Mesendoderm (in vitro differentiated cells): ENCODE data around the gene CSPG4.
A peak's percentile ranks its signal among the peaks of the same experiment; 100 is the strongest.

ENCODE experiments used
- DNase-seq: peaks from one replicate; pipeline ENCODE4 v3.0.0; 2013
- H2AK5ac ChIP-seq: 2 replicates; pipeline ENCODE4 v1.6.1; 2013; ENCODE audit warnings: low read length, inconsistent platforms
- H2BK120ac ChIP-seq: 2 replicates; pipeline ENCODE4 v1.6.1; 2013; ENCODE audit warnings: low read depth, mild to moderate bottlenecking, low read length, moderate library complexity, mixed read lengths
- H2BK15ac ChIP-seq: replicated peaks from 2 replicates; pipeline ENCODE4 v1.6.1; 2013; ENCODE audit warnings: low read depth, mild to moderate bottlenecking, moderate library complexity
- H2BK5ac ChIP-seq: 2 replicates; pipeline ENCODE4 v1.6.1; 2013; ENCODE audit warnings: low read length, inconsistent platforms
- H3K18ac ChIP-seq: 2 replicates; pipeline ENCODE4 v1.6.1; 2013; ENCODE audit warnings: mild to moderate bottlenecking, low read length, mixed read lengths
- H3K23ac ChIP-seq: one replicate; pipeline ENCODE4 v1.6.1; 2013; ENCODE audit warnings: low read length
- H3K27ac ChIP-seq: 2 replicates; pipeline ENCODE4 v1.5.1; 2013; ENCODE audit warnings: low read depth, mild to moderate bottlenecking, inconsistent platforms, low read length, moderate library complexity
- H3K27me3 ChIP-seq: 2 replicates; pipeline ENCODE4 v1.6.1; 2013; ENCODE audit warnings: low read length, control low read depth, mild to moderate bottlenecking, inconsistent platforms; ENCODE audit not compliant: insufficient read depth, poor library complexity
- H3K36me3 ChIP-seq: 2 replicates; pipeline ENCODE4 v1.6.1; 2013; ENCODE audit warnings: low read length, inconsistent platforms; ENCODE audit not compliant: control insufficient read depth, insufficient read depth
- H3K4ac ChIP-seq: one replicate; pipeline ENCODE4 v1.6.1; 2013; ENCODE audit warnings: low read depth, mild to moderate bottlenecking, low read length, moderate library complexity
- H3K4me1 ChIP-seq: 2 replicates; pipeline ENCODE4 v1.6.1; 2013; ENCODE audit warnings: low read depth, low read length, inconsistent platforms; ENCODE audit not compliant: control insufficient read depth
- H3K4me2 ChIP-seq: 2 replicates; pipeline ENCODE4 v1.6.1; 2013; ENCODE audit warnings: low read length
- H3K4me3 ChIP-seq: 2 replicates; pipeline ENCODE4 v1.5.1; 2013; ENCODE audit warnings: mild to moderate bottlenecking, low read length
- H3K56ac ChIP-seq: one replicate; pipeline ENCODE4 v1.6.1; 2013; ENCODE audit warnings: low read length
- H3K79me1 ChIP-seq: 2 replicates; pipeline ENCODE4 v1.6.1; 2013; ENCODE audit warnings: low read length, inconsistent platforms
- H3K79me2 ChIP-seq: 2 replicates; pipeline ENCODE4 v1.6.1; 2013; ENCODE audit warnings: mild to moderate bottlenecking, low read length; ENCODE audit not compliant: control insufficient read depth, insufficient read depth
- H3K9ac ChIP-seq: 2 replicates; pipeline ENCODE4 v1.6.1; 2013; ENCODE audit warnings: low read length, inconsistent platforms
- H4K5ac ChIP-seq: one replicate; pipeline ENCODE4 v1.6.1; 2013; ENCODE audit warnings: low read length
- H4K8ac ChIP-seq: one replicate; pipeline ENCODE4 v1.6.1; 2013; ENCODE audit warnings: low read depth, mild to moderate bottlenecking, control low read depth, low read length, moderate library complexity
- WGBS: extraction: QIAGEN DNeasy Blood & Tissue Kit; methylation state at CpG from one replicate; pipeline ENCODE4 v1.1.7; 2013; ENCODE audit warnings: low lambda C conversion rate, missing lambda C conversion rate; ENCODE audit not compliant: insufficient coverage; ENCODE audit errors: extremely low coverage; 5-methylcytosine and 5-hydroxymethylcytosine counted together

Gene CSPG4

DNA sequence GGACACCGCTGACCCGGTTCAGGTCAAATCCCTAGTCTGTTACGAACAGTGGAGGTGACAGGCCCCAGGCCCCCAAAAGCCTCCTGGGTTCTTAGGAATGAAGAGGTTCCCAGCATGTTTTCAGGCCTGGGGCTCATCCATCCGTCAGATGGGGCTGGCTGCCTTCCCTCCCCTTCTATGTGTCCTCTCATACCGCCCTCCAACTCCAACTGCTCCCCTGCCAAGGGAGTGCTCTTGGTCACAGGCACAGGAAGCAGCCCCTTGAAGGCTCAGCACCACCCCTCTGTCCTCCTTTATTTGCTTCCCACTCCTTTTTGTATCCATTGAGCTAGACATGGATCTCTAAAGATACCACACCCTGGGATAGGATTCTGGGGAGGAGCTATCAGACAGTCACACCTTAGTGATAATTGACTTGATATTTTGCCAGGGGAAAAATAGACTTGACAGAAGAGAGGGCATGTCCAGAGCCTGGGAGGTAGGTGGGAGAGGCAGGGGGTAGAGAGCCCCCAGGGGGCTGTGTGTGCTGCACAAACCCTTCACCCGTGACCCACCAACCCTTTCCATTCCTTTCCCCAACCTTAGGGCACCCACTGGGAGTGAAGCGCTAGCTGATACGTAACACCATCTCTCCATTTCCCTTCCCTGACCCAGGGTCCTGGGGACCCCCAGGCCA lies 10.7 kb upstream of the CSPG4 start:
- no peak overlapping the region for H2BK15ac ChIP-seq
- H2BK5ac ChIP-seq: no peak overlapping the region
- peak; percentile 47 for DNase-seq
- H2BK120ac ChIP-seq: no peak overlapping the region
- H3K27ac ChIP-seq: no peak overlapping the region
- H3K4ac ChIP-seq: no peak overlapping the region
- no peaks in the 10 kb centered on the region for H3K4me1 ChIP-seq
- no peak overlapping the region for H3K9ac ChIP-seq
- H4K5ac ChIP-seq: no peak overlapping the region
- no peaks in the 10 kb centered on the region for H3K79me1 ChIP-seq
- WGBS: no CpG with 5 or more reads among the region's 8 CpGs
- no peak overlapping the region for H4K8ac ChIP-seq
- H3K79me2 ChIP-seq: no peaks in the 10 kb centered on the region
- no peak overlapping the region for H3K23ac ChIP-seq
- no peak overlapping the region for H3K4me2 ChIP-seq
- H3K4me3 ChIP-seq: no peak overlapping the region
- H2AK5ac ChIP-seq: no peak overlapping the region
- H3K56ac ChIP-seq: no peak overlapping the region
- no peak overlapping the region for H3K18ac ChIP-seq
- no peaks in the 10 kb centered on the region for H3K36me3 ChIP-seq
- no peaks in the 10 kb centered on the region for H3K27me3 ChIP-seq

DNA sequence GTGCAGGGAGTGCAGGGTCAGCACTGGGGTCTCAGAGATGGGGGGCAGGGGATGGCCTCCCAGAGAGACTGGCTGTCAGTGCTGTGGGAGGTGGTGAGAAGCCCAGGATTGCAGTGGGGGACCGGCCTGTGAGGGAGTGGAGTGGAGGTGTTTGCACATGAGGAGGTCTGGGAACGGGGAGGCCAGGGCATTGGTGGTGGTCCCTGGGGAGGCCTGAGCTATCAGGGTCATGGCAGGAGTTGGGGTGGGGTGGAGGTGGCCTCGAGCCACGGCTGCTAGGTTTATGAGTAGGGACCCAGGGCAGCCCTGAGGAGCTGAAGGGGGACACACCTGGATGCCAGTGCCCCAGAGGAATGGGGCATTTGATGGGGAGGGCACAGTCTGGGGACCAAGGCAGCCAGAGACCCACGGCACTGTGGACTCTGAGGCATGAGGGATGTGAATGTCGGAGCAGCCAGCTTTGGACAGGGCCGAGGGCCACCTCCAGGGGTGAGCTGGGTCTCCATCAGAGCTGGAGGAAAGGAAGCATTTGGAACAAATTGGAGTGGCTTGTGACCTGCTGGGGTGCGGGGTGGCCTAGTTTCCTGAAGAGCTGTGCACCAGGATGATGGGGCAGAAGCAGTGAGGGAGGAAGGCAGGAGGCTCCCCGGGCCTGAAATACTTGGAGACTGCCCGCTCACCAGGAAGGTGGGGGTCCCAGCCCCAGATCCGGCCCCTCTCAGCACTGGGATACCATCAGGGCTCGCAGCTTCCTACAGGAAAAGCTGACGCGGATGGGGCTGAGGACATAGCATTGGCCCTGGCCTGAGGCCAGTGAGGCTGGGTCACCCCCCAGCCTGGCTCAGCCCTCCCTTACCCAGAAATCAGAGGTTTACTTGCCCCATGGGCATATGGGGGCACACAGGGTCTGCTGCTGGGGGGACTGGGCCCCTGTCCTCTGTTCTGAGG lies 9.5 kb upstream of the CSPG4 start:
- Histone ChIP-seq H3K79me1 (no peaks in the 10 kb centered on the region), H2BK120ac (no peak overlapping the region), H3K79me2 (no peaks in the 10 kb centered on the region), H3K4me3 (no peak overlapping the region), H2AK5ac (no peak overlapping the region), H2BK15ac (no peak overlapping the region), H4K5ac (no peak overlapping the region), H3K4me2 (no peak overlapping the region), H3K27me3 (no peaks in the 10 kb centered on the region), H3K23ac (no peak overlapping the region), H4K8ac (no peak overlapping the region), H3K4ac (no peak overlapping the region), H3K27ac (no peak overlapping the region), H3K9ac (no peak overlapping the region), H2BK5ac (no peak overlapping the region), H3K56ac (no peak overlapping the region), H3K18ac (no peak overlapping the region), H3K4me1 (no peaks in the 10 kb centered on the region), H3K36me3 (no peaks in the 10 kb centered on the region)
- DNase-seq: no peak
- no CpG with 5 or more reads among the region's 14 CpGs for WGBS

DNA sequence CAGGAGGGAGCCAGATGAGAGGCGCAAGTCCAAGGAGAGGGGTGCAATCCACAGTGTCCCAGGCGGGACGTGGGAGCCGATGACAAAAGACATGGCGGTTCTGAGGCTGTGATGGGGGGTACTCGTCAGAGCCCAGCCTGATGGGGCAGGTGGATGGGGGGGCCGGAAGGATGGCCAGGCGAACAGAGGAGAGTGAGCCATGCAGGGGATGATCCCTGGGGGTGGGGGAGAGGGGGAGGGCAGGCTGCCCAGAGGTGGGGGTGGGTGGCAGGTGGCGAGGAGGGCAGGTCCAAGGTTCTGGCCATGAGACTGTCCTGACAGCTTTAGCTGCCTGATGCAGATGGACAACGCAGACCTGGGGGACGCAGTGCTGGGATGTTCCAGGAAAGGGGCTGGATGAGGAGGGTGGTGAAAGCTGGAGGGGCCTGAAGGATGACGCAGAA lies 8.9 kb upstream of the CSPG4 start:
- Histone ChIP-seq H3K27ac (no peak overlapping the region), H3K79me2 (no peaks in the 10 kb centered on the region), H3K27me3 (no peaks in the 10 kb centered on the region), H3K4me3 (no peak overlapping the region), H3K4me2 (no peak overlapping the region), H4K5ac (no peak overlapping the region), H4K8ac (no peak overlapping the region), H3K56ac (no peak overlapping the region), H3K36me3 (no peaks in the 10 kb centered on the region), H2BK120ac (no peak overlapping the region), H2AK5ac (no peak overlapping the region), H3K4ac (no peak overlapping the region), H3K9ac (no peak overlapping the region), H3K23ac (no peak overlapping the region), H2BK5ac (no peak overlapping the region), H3K79me1 (no peaks in the 10 kb centered on the region), H3K4me1 (no peaks in the 10 kb centered on the region), H2BK15ac (no peak overlapping the region), H3K18ac (no peak overlapping the region)
- WGBS: no CpG with 5 or more reads among the region's 12 CpGs
- no peak for DNase-seq

DNA sequence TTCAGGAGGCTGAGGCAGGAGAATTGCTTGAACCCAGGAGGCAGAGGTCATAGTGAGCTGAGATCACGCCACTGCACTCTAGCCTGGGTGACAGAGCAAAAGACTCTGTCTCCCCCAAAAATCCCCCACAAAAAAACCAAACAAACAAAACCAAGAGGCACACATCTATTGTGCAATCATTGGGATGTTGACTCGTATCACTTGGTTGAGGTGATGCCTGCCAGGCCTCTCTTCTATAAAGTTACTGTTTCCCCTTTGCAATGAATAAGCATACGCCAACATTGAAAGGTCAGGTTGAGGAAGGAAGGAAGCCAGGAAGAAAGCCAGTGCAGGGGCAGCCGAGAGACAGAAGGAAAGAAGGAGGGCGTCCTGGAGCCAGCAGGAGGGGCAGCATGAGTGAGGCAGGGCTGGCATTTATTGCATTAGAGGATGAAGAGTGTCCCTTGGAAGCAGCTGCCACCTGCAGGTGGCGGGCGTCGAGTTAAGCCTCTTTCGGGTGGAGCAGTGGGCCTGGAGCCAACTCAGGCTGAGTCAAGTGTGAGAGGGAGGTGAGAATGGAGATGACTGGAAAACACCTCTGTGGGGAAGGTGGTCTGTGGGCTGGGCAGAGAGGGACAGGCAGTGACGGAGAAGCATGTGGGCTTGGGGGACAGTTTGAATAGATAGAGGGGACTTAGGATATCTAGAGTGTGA lies 8.3 kb upstream of the CSPG4 start:
- Histone ChIP-seq H3K56ac (no peak overlapping the region), H3K4ac (no peak overlapping the region), H4K5ac (no peak overlapping the region), H3K4me2 (no peak overlapping the region), H4K8ac (no peak overlapping the region), H3K4me1 (no peaks in the 10 kb centered on the region), H3K36me3 (no peaks in the 10 kb centered on the region), H3K27me3 (no peaks in the 10 kb centered on the region), H2BK120ac (no peak overlapping the region), H3K79me1 (no peaks in the 10 kb centered on the region), H2AK5ac (no peak overlapping the region), H3K4me3 (no peak overlapping the region), H3K9ac (no peak overlapping the region), H3K79me2 (no peaks in the 10 kb centered on the region), H3K18ac (no peak overlapping the region), H2BK15ac (no peak overlapping the region), H2BK5ac (no peak overlapping the region), H3K23ac (no peak overlapping the region), H3K27ac (no peak overlapping the region)
- DNase-seq: peak; percentile 83
- WGBS: no CpG with 5 or more reads among the region's 10 CpGs

DNA sequence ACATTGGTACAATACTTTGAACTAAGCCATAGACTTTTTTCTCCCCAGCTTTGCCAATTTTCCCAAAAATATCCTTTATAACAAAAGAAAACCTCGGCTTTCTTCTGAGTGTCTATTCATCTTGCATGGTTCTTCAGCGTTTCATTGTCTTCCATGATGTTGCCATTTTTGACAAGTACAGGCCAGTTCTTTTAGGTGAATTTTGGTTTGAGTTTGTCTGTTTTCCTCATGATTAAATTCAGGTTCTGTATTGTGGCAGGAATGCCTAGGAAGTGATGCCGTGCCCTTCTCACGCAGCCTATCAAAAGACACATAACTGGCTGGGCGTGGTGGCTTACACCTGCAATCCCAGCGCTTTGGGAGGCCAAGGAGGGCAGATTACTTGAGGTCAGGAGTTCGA lies 7.6 kb upstream of the CSPG4 start:
- no peaks in the 10 kb centered on the region for H3K79me2 ChIP-seq
- H3K18ac ChIP-seq: no peak overlapping the region
- no peak overlapping the region for H4K5ac ChIP-seq
- H2AK5ac ChIP-seq: no peak overlapping the region
- WGBS: no CpG with 5 or more reads among the region's 7 CpGs
- H3K4me2 ChIP-seq: no peak overlapping the region
- H3K79me1 ChIP-seq: no peaks in the 10 kb centered on the region
- no peak overlapping the region for H3K9ac ChIP-seq
- H3K27me3 ChIP-seq: no peaks in the 10 kb centered on the region
- H4K8ac ChIP-seq: no peak overlapping the region
- no peak overlapping the region for H2BK120ac ChIP-seq
- no peaks in the 10 kb centered on the region for H3K36me3 ChIP-seq
- no peak overlapping the region for H3K4me3 ChIP-seq
- no peak overlapping the region for H2BK5ac ChIP-seq
- DNase-seq: no peak
- no peak overlapping the region for H3K23ac ChIP-seq
- no peak overlapping the region for H3K27ac ChIP-seq
- no peaks in the 10 kb centered on the region for H3K4me1 ChIP-seq
- H3K56ac ChIP-seq: no peak overlapping the region
- no peak overlapping the region for H3K4ac ChIP-seq
- no peak overlapping the region for H2BK15ac ChIP-seq
